Neural progenitor cell (in vitro differentiated cells): ENCODE data around the gene EPN1. TPM values are rescaled to one million over a fixed set of nuclear protein-coding genes. Genes with fewer than 3 reads are reported as not detected.

ENCODE experiments used
- DNase-seq: peaks from one replicate; pipeline ENCODE4 v3.0.0-alpha.2; 2016; ENCODE audit warnings: low spot score
- H2AFZ ChIP-seq: fragments of 200-600 bp; sonication (generic); replicated peaks from 2 replicates; pipeline ENCODE4 v1.6.1; 2016; ENCODE audit warnings: antibody characterized with exemption
- H3F3A ChIP-seq: fragments of 200-600 bp; sonication (generic); 2 replicates; pipeline ENCODE4 v1.6.1; 2016; ENCODE audit warnings: antibody characterized with exemption, low read depth
- H3K27ac ChIP-seq: fragments of 200-600 bp; sonication (generic); 2 replicates; pipeline ENCODE4 v1.5.1; 2016; ENCODE audit warnings: mild to moderate bottlenecking
- H3K27me3 ChIP-seq: fragments of 200-600 bp; sonication (generic); 2 replicates; pipeline ENCODE4 v1.6.1; 2016; ENCODE audit warnings: mild to moderate bottlenecking, moderate library complexity
- H3K36me3 ChIP-seq: fragments of 200-600 bp; sonication (generic); 2 replicates; pipeline ENCODE4 v1.5.1; 2016
- H3K4me1 ChIP-seq: fragments of 200-600 bp; sonication (generic); 2 replicates; pipeline ENCODE4 v1.6.1; 2016; ENCODE audit warnings: mixed run types
- H3K4me2 ChIP-seq: fragments of 200-600 bp; sonication (generic); 2 replicates; pipeline ENCODE4 v1.6.1; 2016
- H3K4me3 ChIP-seq: fragments of 200-600 bp; sonication (generic); 2 replicates; pipeline ENCODE4 v1.5.1; 2016
- H3K79me2 ChIP-seq: fragments of 200-600 bp; sonication (generic); 2 replicates; pipeline ENCODE4 v1.6.1; 2016; ENCODE audit warnings: low read depth
- H3K9ac ChIP-seq: fragments of 200-600 bp; sonication (generic); 2 replicates; pipeline ENCODE4 v1.6.1; 2016
- H3K9me3 ChIP-seq: fragments of 200-600 bp; sonication (generic); 2 replicates; pipeline ENCODE4 v1.5.1; 2016; ENCODE audit warnings: low read depth
- H4K20me1 ChIP-seq: fragments of 200-600 bp; sonication (generic); 2 replicates; pipeline ENCODE4 v1.6.1; 2016; ENCODE audit warnings: low read depth
- H3K27ac Mint-ChIP-seq: 3 replicates; pipeline ENCODE4 v1.8.0; 2021; ENCODE audit warnings: mixed read lengths
- H3K27me3 Mint-ChIP-seq: 2 replicates; pipeline ENCODE4 v1.8.0; 2022; ENCODE audit warnings: low read depth, mild to moderate bottlenecking, inconsistent platforms, moderate library complexity, mixed read lengths; ENCODE audit not compliant: insufficient read depth
- H3K36me3 Mint-ChIP-seq: 3 replicates; pipeline ENCODE4 v1.8.0; 2021; ENCODE audit warnings: mixed read lengths
- H3K4me1 Mint-ChIP-seq: 3 replicates; pipeline ENCODE4 v1.8.0; 2021; ENCODE audit warnings: mixed read lengths
- H3K4me3 Mint-ChIP-seq: 3 replicates; pipeline ENCODE4 v1.8.0; 2021; ENCODE audit warnings: mild to moderate bottlenecking, moderate library complexity, mixed read lengths
- H3K9me3 Mint-ChIP-seq: 3 replicates; pipeline ENCODE4 v1.8.0; 2020; ENCODE audit warnings: mixed read lengths
- CTCF ChIP-seq: fragments of 200-600 bp; sonication (generic); IDR thresholded peaks from 2 replicates; pipeline ENCODE4 v1.5.1; 2017; ENCODE audit warnings: antibody characterized with exemption, mild to moderate bottlenecking
- EZH2 ChIP-seq: fragments of 200-600 bp; sonication (generic); IDR thresholded peaks from 2 replicates; pipeline ENCODE4 v1.6.1; 2017; ENCODE audit warnings: antibody characterized with exemption, mild to moderate bottlenecking, moderate library complexity
- EZH2phosphoT487 ChIP-seq: fragments of 200-600 bp; sonication (generic); IDR thresholded peaks from 2 replicates; pipeline ENCODE4 v1.6.1; 2017; ENCODE audit warnings: antibody characterized with exemption
- total RNA-seq: library from RNA; depleted of rRNA; stranded (reverse); fragments of >200 nt; gene quantifications from 2 replicates; pipeline ENCODE4 v1.2.3, GENCODE V29; 2015; ENCODE audit warnings: low replicate concordance

EPN1 gene
- total RNA-seq, 1 donor from 2014 or later, result 16.1 TPM

GRCh38 chr19:55679343-55680257 lies 4.6 kb downstream of the EPN1 start:
- Mint-ChIP-seq H3K9me3 (no peaks in the 10 kb centered on the region), H3K36me3 (peaks cover 10% of the 10 kb centered on the region), H3K27me3 (peaks cover 6% of the 10 kb centered on the region), H3K27ac (no peak overlapping the region), H3K4me3 (peak overlapping the region; percentile 24), H3K4me1 (peaks cover 13% of the 10 kb centered on the region)
- H2AFZ ChIP-seq, result no peak overlapping the region
- no peak for DNase-seq
- peaks cover 58% of the 10 kb centered on the region for H3K79me2 ChIP-seq
- H3K36me3 ChIP-seq, result no peaks in the 10 kb centered on the region
- H3K4me1 ChIP-seq, result peaks cover 10% of the 10 kb centered on the region
- peaks cover under 1% of the 10 kb centered on the region for H3F3A ChIP-seq
- H3K9me3 ChIP-seq, result no peaks in the 10 kb centered on the region
- H3K27me3 ChIP-seq, result no peaks in the 10 kb centered on the region
- no peak overlapping the region for H3K4me2 ChIP-seq
- no peak overlapping the region for H3K9ac ChIP-seq
- TF ChIP-seq EZH2phosphoT487, result no peak
- TF ChIP-seq EZH2, result no peak
- no peak for TF ChIP-seq CTCF
- peaks cover 29% of the 10 kb centered on the region for H4K20me1 ChIP-seq
- H3K27ac ChIP-seq, result no peak overlapping the region
- no peak overlapping the region for H3K4me3 ChIP-seq

- peaks cover 53% of the 10 kb centered on the region for H3K79me2 ChIP-seq
- Mint-ChIP-seq H3K9me3 (no peaks in the 10 kb centered on the region), H3K4me3 (no peak overlapping the region), H3K27ac (no peak overlapping the region), H3K27me3 (peaks cover 4% of the 10 kb centered on the region), H3K36me3 (peaks cover 8% of the 10 kb centered on the region), H3K4me1 (peaks cover 11% of the 10 kb centered on the region)
- H4K20me1 ChIP-seq, result peaks cover 27% of the 10 kb centered on the region
- H3K27ac ChIP-seq, result no peak overlapping the region
- DNase-seq, result no peak
- H3K4me2 ChIP-seq, result no peak overlapping the region
- no peaks in the 10 kb centered on the region for H3K9me3 ChIP-seq
- no peaks in the 10 kb centered on the region for H3K27me3 ChIP-seq
- H3K4me3 ChIP-seq, result no peak overlapping the region
- H3K4me1 ChIP-seq, result peaks cover 10% of the 10 kb centered on the region
- H3K36me3 ChIP-seq, result no peaks in the 10 kb centered on the region
- H2AFZ ChIP-seq, result no peak overlapping the region
- H3F3A ChIP-seq, result no peaks in the 10 kb centered on the region
- H3K9ac ChIP-seq, result no peak overlapping the region
- TF ChIP-seq EZH2phosphoT487, result no peak
- no peak for TF ChIP-seq CTCF
- TF ChIP-seq EZH2, result no peak
Observed at GRCh38 chr19:55680339-55681130, 5.5 kb downstream of the EPN1 start.

- H4K20me1 ChIP-seq, result peaks cover 23% of the 10 kb centered on the region
- DNase-seq, result no peak
- H3K79me2 ChIP-seq, result peaks cover 44% of the 10 kb centered on the region
- H3K4me1 Mint-ChIP-seq, result peaks cover 4% of the 10 kb centered on the region
- no peaks in the 10 kb centered on the region for H3K36me3 ChIP-seq
- H3K27ac ChIP-seq, result no peak overlapping the region
- no peak overlapping the region for H3K4me3 Mint-ChIP-seq
- peaks cover 5% of the 10 kb centered on the region for H3K4me1 ChIP-seq
- TF ChIP-seq CTCF (no peak), EZH2 (no peak), EZH2phosphoT487 (no peak)
- H3K27ac Mint-ChIP-seq, result no peak overlapping the region
- H3K4me3 ChIP-seq, result no peak overlapping the region
- H3K36me3 Mint-ChIP-seq, result peaks cover 5% of the 10 kb centered on the region
- no peaks in the 10 kb centered on the region for H3K9me3 ChIP-seq
- H3K4me2 ChIP-seq, result no peak overlapping the region
- H2AFZ ChIP-seq, result no peak overlapping the region
- no peak overlapping the region for H3K9ac ChIP-seq
- no peaks in the 10 kb centered on the region for H3K27me3 ChIP-seq
- H3K9me3 Mint-ChIP-seq, result no peaks in the 10 kb centered on the region
- no peaks in the 10 kb centered on the region for H3F3A ChIP-seq
- peaks cover 2% of the 10 kb centered on the region for H3K27me3 Mint-ChIP-seq
Observed at GRCh38 chr19:55681131-55682092, 6.4 kb downstream of the EPN1 start.
